ENCODE data around the gene INSYN1.

DNA sequence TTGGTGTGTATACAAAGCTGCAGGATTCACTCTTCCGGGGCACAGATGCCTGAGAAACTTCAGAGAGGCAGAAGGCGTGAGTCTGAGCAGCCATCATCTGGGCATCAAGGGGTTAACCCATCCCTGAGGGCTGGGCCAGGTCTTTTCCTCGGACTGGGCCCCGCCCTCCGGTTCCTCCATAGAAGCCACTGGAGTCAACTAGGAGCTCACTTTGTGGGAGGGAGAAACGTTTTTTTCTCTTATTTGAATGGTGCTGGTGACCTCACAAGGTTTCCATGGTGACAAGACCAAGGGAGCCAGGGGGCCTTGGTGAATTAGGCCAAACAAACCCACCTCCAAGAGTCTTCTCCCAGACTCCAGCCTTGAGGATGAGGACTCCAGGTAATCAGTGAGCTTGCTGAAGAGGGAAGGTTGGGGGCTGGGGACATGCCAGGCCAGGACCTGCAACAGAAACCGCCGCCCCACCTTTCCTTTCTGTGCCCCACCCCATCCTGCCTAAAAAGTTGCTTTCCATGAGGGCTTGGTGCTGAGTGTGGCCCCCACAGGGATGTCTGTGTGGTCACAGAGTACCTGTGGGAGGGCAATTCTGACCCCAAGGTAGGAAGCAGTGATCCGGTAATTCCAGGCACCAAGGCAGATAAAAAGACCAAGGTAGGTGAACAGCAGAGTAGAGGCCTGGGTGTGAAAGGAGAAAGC is 14.8 kb upstream of the INSYN1 start:
- TF ChIP-seq CTCF (IDR thresholded peaks at IDR 0.05) (no peak), POLR2A (IDR thresholded peaks at IDR 0.05) (no peak), POLR2AphosphoS5 (IDR thresholded peaks at IDR 0.05) (no peak)
